ENCODE measurements around the gene ALX4.

DNA sequence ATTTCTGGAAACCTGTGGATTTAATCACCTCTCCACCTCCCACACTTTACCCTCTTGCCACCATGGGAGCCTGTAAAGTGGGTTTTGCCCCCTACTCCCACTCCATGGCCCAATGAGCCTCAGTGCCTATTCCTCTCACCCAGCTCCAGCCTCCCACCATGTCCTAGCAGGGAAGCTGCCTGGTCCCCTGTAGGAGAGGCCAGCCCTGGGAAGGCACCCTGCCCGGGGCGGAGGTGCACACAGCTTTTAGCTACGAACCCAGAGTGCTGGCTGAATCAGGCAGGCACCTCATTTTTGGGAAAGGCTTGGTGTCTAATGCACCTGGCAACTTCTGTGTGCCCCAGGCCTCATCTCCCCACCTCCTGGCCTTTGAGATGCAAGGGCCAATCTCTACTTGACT, 35.8 kb upstream of the ALX4 start:
- TF ChIP-seq, protein P1, sequence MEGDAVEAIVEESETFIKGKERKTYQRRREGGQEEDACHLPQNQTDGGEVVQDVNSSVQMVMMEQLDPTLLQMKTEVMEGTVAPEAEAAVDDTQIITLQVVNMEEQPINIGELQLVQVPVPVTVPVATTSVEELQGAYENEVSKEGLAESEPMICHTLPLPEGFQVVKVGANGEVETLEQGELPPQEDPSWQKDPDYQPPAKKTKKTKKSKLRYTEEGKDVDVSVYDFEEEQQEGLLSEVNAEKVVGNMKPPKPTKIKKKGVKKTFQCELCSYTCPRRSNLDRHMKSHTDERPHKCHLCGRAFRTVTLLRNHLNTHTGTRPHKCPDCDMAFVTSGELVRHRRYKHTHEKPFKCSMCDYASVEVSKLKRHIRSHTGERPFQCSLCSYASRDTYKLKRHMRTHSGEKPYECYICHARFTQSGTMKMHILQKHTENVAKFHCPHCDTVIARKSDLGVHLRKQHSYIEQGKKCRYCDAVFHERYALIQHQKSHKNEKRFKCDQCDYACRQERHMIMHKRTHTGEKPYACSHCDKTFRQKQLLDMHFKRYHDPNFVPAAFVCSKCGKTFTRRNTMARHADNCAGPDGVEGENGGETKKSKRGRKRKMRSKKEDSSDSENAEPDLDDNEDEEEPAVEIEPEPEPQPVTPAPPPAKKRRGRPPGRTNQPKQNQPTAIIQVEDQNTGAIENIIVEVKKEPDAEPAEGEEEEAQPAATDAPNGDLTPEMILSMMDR (IDR thresholded peaks at IDR 0.05), result no peak
- TF ChIP-seq EZH2phosphoT487 (IDR thresholded peaks at IDR 0.05) (no peak), EZH2 (IDR thresholded peaks at IDR 0.05) (no peak)

Data from neural progenitor cell (in vitro differentiated cells).